HG03097 (cell line): Measurements from ENCODE around the gene SH3YL1.
"Not testable (repeated sequence)": the region's sequence is repeated elsewhere in the genome, so short reads cannot be mapped to it uniquely, and the experiment has no call there.

Source experiments
- ATAC-seq: cut with Tn5 transposase; IDR thresholded peaks from one replicate; pipeline ENCODE4 v1.9.1; 2021; ENCODE audit not compliant: unreplicated experiment, low FRiP score

SH3YL1 gene

DNA sequence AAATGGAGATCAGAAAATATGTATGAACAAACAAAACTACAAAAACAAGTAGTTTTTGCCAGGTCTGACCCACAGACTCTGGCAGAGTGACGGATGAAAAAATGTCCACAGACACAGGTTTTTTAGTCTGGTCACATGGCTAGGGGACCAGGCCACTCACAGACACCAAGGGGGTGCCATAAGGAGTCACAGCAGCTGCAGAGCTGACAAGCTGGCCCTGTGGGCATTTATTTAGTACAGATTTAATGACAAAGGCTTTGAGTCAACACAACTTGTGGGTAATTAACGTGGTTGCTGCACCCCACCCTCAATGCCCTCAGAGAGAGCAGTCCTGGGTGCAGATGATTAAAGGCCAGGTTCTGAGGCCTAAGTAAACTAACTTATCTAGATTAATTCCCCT is 76.0 kb downstream of the SH3YL1 start:
- no peak for ATAC-seq

DNA sequence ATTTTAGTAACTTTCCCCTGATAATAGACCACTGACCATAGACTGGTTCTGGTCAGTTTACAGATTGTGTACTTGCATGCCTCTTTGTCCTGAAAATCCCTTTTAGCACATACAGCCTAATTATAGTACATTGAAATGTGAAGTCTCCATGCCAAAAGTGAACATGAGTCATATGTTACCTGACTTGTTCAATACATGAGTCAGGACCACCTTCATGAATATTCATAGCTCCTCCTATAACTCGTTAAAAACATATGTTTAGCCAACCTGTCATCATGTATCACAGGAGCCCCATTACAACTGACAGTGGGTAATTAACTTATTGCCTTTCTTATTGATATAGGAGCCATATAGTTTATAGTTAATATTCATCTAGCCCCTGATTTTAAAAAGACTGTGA is 78.6 kb downstream of the SH3YL1 start:
- ATAC-seq = no peak

GRCh38 chr2:184695-185094 is 79.1 kb downstream of the SH3YL1 start:
- ATAC-seq = no peak

GRCh38 chr2:182509-183122 is 81.2 kb downstream of the SH3YL1 start:
- no peak for ATAC-seq

DNA sequence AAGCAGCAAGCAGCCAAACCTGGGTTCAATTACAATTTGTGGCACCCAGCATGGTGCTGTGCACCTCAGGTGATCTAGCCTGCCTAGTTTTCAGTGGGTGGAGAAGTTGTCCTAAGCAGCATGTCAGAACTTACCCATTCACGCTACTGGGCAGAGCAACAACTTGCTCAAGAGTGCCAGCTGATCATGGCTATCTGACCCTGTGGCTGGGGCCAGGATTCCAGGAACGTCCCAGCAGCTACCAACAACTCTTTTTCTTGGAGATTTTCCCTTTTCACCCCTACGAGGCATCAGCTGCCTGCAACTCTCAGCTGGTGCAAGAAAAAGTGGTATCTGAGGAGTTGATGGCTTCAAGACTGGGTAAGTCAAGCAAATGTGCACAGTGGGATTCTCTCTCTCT is 83.5 kb downstream of the SH3YL1 start:
- no peak for ATAC-seq

DNA sequence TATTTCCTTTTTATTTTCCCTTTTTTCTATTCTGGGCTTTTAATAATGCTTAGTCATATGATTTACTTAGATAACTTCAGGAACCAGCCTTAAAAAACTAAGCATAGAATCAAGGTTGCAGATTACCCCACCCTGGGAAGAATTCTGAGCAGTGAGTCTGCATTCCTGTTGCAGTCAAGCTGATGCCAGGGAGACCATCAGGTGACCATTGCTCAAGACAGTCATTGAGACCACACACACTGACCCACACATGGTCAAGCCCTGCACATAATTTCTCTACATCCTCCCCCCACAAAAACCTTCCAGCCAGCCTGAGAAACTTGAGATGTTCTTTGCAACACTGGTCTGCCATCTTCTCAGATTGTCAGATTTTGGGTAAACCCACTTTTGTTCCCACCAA is 83.9 kb downstream of the SH3YL1 start:
- ATAC-seq = no peak

DNA sequence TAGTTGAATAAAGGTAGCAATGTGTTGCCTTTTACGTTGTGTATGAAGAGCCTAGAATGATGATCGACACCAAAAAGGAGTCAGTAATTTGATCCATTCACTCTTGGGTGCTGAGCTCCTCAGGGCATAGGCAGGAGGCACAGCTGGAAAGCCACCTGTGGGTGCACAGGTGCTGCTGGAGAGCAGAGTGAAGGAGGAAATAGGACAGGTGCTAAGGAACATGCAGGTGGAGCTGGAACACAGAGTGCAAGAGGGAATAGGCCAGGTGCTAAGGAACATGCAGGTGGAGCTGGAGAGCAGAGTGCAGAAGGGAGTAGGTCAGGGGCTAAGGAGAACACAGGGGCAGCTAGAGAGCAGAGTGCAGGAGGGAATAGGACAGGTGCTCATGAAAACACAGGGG is 86.1 kb downstream of the SH3YL1 start:
- ATAC-seq = no peak

DNA sequence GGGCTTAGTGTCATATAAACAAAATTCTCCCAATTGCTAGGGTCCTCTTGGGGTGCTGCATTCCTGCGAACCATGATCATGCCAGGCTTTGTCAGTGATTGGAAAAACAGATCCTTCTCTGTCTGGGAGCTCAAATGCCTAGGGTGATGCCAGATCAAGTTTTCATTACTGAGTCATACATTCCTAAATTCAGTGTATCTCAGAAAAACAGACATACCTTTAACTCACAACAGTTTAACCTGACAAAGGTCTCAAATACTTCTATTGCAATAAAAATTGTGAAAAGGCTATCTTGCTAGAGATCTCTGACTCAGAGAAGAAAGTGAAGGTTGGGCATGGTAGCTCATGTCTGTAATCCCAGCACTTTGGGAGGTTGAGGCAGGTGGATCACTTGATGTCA is 86.9 kb downstream of the SH3YL1 start:
- ATAC-seq = no peak

DNA sequence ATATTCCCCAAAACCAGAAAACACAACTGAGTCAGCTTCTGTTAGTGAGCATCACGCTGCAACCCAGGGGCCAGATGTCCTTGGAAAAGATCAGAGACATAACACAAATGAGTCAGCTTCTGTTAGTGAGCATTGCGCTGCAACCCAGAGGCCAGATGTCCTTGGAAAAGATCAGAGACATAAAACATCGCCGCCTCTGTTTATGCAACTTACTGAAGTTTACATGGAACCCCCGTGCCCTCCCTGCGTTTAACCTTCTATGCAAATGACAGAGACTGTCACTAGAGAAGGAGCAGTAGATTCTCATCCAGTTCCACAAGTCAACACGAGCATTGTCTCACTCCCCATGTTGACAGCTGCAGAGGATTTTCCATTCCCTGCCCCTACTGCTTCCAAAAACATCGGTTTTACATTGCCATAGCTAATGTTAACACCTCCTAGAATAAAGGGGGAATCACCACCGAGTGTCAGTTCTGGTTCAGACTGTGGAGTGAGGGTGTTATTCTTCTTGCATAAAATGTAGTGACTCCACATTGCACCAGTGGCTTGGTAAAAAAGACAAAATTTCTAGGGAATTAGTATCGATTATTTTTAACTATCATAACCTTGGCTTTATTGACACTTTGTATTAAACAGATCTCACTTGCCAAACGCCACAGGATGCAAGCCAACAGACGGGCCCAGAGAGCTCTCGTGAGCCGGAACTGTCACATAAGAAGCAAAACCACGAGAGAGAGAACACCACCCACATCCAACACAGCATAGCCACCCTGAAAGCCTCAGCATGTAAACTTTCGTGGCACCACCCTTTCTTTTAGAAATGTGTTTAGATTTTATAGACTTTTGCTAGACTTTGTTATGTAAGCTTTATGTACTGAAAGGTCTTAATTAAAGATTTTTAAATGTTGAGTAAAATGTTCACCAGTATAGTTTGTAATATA is 87.7 kb downstream of the SH3YL1 start:
- no peak for ATAC-seq

DNA sequence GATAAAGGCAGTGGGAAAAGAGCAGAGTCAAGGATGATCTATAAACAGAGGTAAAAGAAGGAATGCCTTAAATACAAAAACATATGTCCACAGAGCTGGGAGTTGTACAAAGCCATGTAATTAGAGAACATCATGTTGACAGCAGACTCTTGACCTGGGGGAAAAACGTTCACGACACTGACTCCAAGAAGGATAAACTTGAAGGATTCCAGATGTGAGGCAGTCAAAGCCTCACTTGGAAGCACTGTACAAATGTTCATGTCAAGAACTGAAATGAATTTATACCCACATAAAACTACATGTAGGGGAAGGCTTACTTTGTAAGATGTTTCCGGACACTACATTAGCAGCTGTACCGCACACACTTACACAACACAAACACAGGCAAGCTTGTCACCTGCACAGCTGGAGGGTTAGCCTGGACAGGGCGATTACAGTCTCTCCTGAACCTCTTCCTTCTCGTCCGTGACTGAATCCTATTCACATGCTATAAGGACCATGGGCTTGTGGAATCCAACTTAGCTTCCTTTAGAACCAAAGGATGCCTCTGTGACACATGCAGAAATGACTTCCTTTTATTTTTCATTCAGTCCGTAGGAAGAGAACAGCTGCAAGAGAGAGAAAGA is 88.6 kb downstream of the SH3YL1 start:
- no peak for ATAC-seq

DNA sequence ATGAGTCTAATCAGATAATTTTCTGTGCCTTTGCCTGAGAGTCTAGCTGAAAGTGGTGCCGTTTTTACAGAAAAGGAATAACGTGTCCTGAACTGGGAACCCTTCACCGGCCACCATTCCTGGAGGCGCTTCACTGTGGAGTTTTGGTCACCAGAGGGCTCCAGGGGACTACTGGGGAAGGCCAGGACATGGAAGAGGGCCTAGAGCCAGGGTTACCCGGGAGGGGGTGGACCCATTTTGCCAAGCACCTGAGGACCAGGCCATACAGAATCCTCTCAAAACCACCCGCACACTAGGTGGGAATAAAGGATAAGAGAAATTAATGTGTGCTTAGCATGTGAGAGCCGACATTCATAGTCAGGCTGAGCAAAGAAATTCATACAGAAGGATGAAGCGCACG is 91.7 kb downstream of the SH3YL1 start:
- ATAC-seq = not testable (repeated sequence)

- no peak for ATAC-seq
Measured at GRCh38 chr2:169741-170140, 94.1 kb downstream of the SH3YL1 start.
